Epithelial cell of esophagus (primary cell): ENCODE results near the gene SHMT1.
"Not testable (repeated sequence)": the region's sequence is repeated elsewhere in the genome, so short reads cannot be mapped to it uniquely, and the experiment has no call there.

ENCODE experiments used
- DNase-seq: peaks from one replicate; pipeline ENCODE4 v3.0.0; 2010; ENCODE audit warnings: low read depth
- H3K4me3 ChIP-seq: 2 replicates; pipeline ENCODE4 v1.5.1; 2011; ENCODE audit warnings: mild to moderate bottlenecking, low read length, control low read depth
- TF ChIP-seq, protein P1 (sequence below): IDR thresholded peaks from 2 replicates; pipeline ENCODE4 v1.5.1; 2011; ENCODE audit warnings: low read depth, mild to moderate bottlenecking, low read length, control low read depth, inconsistent platforms; ENCODE audit not compliant: insufficient read depth; ENCODE audit errors: missing control alignments

The SHMT1 gene

GRCh38 chr17:18314059-18314730 lies 49.2 kb downstream of the SHMT1 start:
- DNase-seq: peak; percentile 13
- peak overlapping the region; percentile 86 for H3K4me3 ChIP-seq
- TF ChIP-seq, protein P1, sequence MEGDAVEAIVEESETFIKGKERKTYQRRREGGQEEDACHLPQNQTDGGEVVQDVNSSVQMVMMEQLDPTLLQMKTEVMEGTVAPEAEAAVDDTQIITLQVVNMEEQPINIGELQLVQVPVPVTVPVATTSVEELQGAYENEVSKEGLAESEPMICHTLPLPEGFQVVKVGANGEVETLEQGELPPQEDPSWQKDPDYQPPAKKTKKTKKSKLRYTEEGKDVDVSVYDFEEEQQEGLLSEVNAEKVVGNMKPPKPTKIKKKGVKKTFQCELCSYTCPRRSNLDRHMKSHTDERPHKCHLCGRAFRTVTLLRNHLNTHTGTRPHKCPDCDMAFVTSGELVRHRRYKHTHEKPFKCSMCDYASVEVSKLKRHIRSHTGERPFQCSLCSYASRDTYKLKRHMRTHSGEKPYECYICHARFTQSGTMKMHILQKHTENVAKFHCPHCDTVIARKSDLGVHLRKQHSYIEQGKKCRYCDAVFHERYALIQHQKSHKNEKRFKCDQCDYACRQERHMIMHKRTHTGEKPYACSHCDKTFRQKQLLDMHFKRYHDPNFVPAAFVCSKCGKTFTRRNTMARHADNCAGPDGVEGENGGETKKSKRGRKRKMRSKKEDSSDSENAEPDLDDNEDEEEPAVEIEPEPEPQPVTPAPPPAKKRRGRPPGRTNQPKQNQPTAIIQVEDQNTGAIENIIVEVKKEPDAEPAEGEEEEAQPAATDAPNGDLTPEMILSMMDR: no peak

DNA sequence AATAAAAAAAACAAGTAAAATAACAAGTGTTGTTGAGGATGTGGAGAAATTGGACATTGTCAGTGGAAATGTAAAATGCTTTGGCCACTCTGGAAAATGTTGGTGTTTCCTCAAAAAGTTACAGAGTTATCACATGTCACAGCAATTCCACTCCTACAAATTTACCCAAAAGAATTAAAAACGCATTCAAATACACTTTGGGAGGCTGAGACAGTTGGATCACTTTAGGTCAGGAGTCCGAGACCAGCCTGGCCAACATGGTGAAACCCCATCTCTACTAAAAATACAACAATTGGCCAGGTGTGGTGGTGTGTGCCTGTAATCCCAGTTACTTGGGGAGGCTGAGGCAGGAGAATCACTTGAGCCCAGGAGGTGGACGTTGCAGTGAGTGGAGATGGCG lies 54.1 kb downstream of the SHMT1 start:
- DNase-seq: no peak
- H3K4me3 ChIP-seq: no peak overlapping the region
- TF ChIP-seq, protein P1: no peak

DNA sequence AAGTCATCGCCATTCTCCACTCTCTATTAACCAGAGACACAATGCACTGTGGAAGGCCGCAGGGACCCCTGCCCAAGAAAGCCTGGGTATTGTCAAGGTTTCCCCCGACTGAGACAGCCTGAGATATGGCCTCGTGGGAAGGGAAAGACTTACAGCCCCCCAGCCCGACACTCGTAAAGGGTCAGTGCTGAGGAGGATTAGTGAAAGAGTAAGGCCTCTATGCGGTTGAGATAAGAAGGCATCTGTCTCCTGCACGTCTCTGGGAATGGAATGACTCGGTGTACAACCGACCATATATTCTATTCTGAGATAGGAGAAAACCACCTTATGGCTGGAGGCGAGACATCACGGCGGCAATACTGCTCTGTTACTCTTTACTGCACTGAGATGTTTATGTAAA lies 60.1 kb downstream of the SHMT1 start:
- not testable (repeated sequence) for H3K4me3 ChIP-seq, DNase-seq

DNA sequence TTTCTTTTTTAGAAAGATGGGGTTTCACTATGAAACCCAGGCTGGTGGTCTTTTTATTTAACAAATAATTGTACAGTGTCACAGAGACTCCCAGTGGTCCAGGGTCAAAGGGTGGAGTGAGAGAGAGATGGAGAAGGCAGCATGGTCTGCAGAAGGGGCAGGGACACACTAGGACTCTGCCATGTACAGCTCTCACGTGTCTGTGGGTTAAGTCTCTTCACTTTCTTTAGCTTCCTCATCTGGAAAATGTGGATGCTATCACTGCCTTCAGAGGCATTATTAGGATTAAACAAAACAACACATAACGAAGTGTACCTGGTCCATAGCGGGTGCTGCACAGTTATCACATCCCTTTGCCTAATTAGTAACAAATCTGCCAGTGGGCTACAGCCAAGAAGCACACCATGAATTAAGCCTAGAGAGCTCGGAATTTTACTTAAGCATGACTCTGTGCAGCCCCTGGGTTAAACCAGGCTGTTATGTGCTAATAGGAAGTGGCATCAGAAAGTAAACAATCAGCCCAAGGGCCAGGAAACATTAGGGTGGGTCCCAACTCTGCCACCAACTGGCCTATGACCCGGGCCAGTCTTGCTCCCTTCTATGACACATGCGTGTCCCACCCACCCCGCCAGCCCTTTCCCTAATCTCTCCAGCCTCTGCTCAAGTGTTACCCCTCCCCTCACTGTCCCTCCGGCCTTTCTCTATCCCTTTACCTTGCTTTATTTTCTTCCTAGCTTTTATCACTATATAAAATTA lies 62.4 kb downstream of the SHMT1 start:
- no peak for DNase-seq
- TF ChIP-seq, protein P1: no peak
- no peak overlapping the region for H3K4me3 ChIP-seq

GRCh38 chr17:18298061-18298460 lies 65.3 kb downstream of the SHMT1 start:
- DNase-seq, H3K4me3 ChIP-seq: not testable (repeated sequence)

GRCh38 chr17:18291718-18292540 lies 71.4 kb downstream of the SHMT1 start:
- TF ChIP-seq, protein P1: no peak
- DNase-seq: no peak
- no peak overlapping the region for H3K4me3 ChIP-seq

DNA sequence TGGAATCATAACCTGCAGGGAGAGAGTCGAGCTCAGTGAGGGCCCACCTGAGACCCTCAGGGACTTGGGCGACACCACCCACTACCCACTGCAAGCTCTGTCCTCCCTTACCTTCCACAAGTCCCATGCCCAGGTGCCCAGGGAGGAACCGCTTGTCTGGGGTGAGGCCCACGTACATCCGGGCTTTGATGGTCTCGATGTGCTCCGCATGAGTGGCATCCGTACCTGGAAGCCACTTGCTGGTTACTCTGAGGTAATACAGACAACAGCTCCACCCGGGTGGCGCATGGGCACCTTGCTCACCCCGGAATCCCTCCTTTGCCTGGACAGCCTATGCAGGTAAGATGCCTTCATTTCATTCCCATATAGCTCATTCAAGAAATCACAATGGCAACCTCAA lies 78.1 kb downstream of the SHMT1 start:
- H3K4me3 ChIP-seq: no peak overlapping the region
- TF ChIP-seq, protein P1: no peak
- no peak for DNase-seq
